PC-9 (cell line): ENCODE data around the gene MACROD1. TPM values are rescaled to one million over a fixed set of nuclear protein-coding genes. Genes with fewer than 3 reads are reported as not detected.

ENCODE experiments used
- BruUV-seq: library from RNA; stranded (reverse); fragments of 400-500 nt; replicated peaks from 2 replicates; lab custom pipeline; 2021; lab: Mats Ljungman, UMichigan
- CTCF ChIA-PET: fragments of 300-600 bp; sonication (Branson Sonifier 250); formaldehyde crosslinking; loops from one replicate; lab custom pipeline; 2022; ENCODE audit warnings: antibody characterized with exemption; lab: Charles Lee
- POLR2A ChIA-PET: fragments of 300-600 bp; sonication (Branson Sonifier 250); formaldehyde crosslinking; loops from one replicate; lab custom pipeline; 2022; ENCODE audit warnings: antibody characterized with exemption; ENCODE audit not compliant: unreplicated experiment; lab: Charles Lee
- DNase-seq, 2 experiments: peaks; one replicate each; pipeline versions ENCODE4 v3.0.0 to v3.0.0-alpha.2; 2015 to 2022; ENCODE audit warnings: mixed read lengths in 1 of 2
- H2AFZ ChIP-seq: fragments of 200-600 bp; sonication (generic); 2 replicates; pipeline ENCODE4 v1.8.1; 2017; ENCODE audit warnings: antibody characterized with exemption
- H3F3A ChIP-seq: fragments of 200-600 bp; sonication (generic); 2 replicates; pipeline ENCODE4 v1.8.1; 2017; ENCODE audit warnings: antibody characterized with exemption, mild to moderate bottlenecking, low read depth; ENCODE audit not compliant: insufficient read depth
- H3K27ac ChIP-seq: fragments of 200-600 bp; sonication (generic); 2 replicates; pipeline ENCODE4 v1.6.1; 2016; ENCODE audit warnings: mixed run types
- H3K27me3 ChIP-seq: fragments of 200-600 bp; sonication (generic); 2 replicates; pipeline ENCODE4 v1.6.1; 2016; ENCODE audit warnings: low read depth, mixed run types; ENCODE audit not compliant: insufficient read depth
- H3K36me3 ChIP-seq: fragments of 200-600 bp; sonication (generic); 2 replicates; pipeline ENCODE4 v1.6.1; 2016; ENCODE audit warnings: low read depth, mixed run types
- H3K4me1 ChIP-seq: fragments of 200-600 bp; sonication (generic); replicated peaks from 2 replicates; pipeline ENCODE4 v1.6.1; 2016; ENCODE audit warnings: mixed run types; ENCODE audit not compliant: insufficient read depth
- H3K4me2 ChIP-seq: fragments of 200-600 bp; sonication (generic); 2 replicates; pipeline ENCODE4 v1.6.1; 2017; ENCODE audit warnings: mixed run types
- H3K4me3 ChIP-seq: fragments of 200-600 bp; sonication (generic); 2 replicates; pipeline ENCODE4 v1.6.1; 2016; ENCODE audit warnings: mixed run types
- H3K79me2 ChIP-seq: fragments of 200-600 bp; sonication (generic); 2 replicates; pipeline ENCODE4 v1.6.1; 2017; ENCODE audit warnings: low read depth, mixed run types
- H3K9me2 ChIP-seq: fragments of 200-600 bp; sonication (generic); 2 replicates; pipeline ENCODE4 v1.8.1; 2017; ENCODE audit warnings: mild to moderate bottlenecking; ENCODE audit not compliant: insufficient read depth
- H3K9me3 ChIP-seq: fragments of 200-600 bp; sonication (generic); 2 replicates; pipeline ENCODE4 v1.8.1; 2016; ENCODE audit warnings: low read depth; ENCODE audit not compliant: insufficient read depth
- H4K20me1 ChIP-seq: fragments of 200-600 bp; sonication (generic); 2 replicates; pipeline ENCODE4 v1.8.1; 2017; ENCODE audit not compliant: insufficient read depth
- CTCF ChIP-seq: fragments of 200-600 bp; sonication (generic); conservative IDR thresholded peaks from 2 replicates; pipeline ENCODE4 v1.6.1; 2017; ENCODE audit warnings: mixed run types, antibody characterized with exemption, mild to moderate bottlenecking, moderate library complexity
- EZH2 ChIP-seq: fragments of 200-600 bp; sonication (generic); IDR thresholded peaks from 2 replicates; pipeline ENCODE4 v1.8.0; 2017; ENCODE audit warnings: antibody characterized with exemption, low read depth
- intact Hi-C: fragments of 100-400 bp; cut with micrococcal nuclease; formaldehyde crosslinking; loops from one replicate; pipeline ENCODE4 v1.10.0; 2022; ENCODE audit not compliant: unreplicated experiment
- total RNA-seq: library from RNA; stranded (reverse); gene quantifications from 2 replicates; pipeline ENCODE4 v1.2.3, GENCODE V29; 2021

MACROD1 gene
- total RNA-seq, 1 experiment from 2014 or later = 41.0 TPM

- Histone ChIP-seq H3K27me3 (no peaks in the 10 kb centered on the region), H3K27ac (no peak overlapping the region), H3K9me3 (no peaks in the 10 kb centered on the region), H3K36me3 (no peaks in the 10 kb centered on the region), H3K4me3 (no peak overlapping the region), H3K4me2 (no peak overlapping the region), H3K9me2 (no peaks in the 10 kb centered on the region), H3K4me1 (no peaks in the 10 kb centered on the region), H3K79me2 (no peaks in the 10 kb centered on the region), H2AFZ (no peak overlapping the region), H4K20me1 (peaks cover 66% of the 10 kb centered on the region), H3F3A (no peaks in the 10 kb centered on the region)
- no peak for DNase-seq
- BruUV-seq = no TSS peak
- TF ChIP-seq EZH2 (no peak), CTCF (no peak)
- ChIA-PET POLR2A (no interaction called here), CTCF (no interaction called here)
- intact Hi-C loops = no loop called here
These were observed 30.2 kb downstream of the MACROD1 start for GRCh38 chr11:64135711-64136110.

GRCh38 chr11:64134963-64135362, 30.9 kb downstream of the MACROD1 start:
- BruUV-seq = no TSS peak
- CTCF ChIA-PET = no interaction called here
- no peaks in the 10 kb centered on the region for H3F3A ChIP-seq
- no peaks in the 10 kb centered on the region for H3K4me1 ChIP-seq
- H3K4me2 ChIP-seq = no peak overlapping the region
- H3K36me3 ChIP-seq = no peaks in the 10 kb centered on the region
- no peaks in the 10 kb centered on the region for H3K27me3 ChIP-seq
- no peak for TF ChIP-seq CTCF
- no peaks in the 10 kb centered on the region for H3K9me2 ChIP-seq
- no peaks in the 10 kb centered on the region for H3K79me2 ChIP-seq
- POLR2A ChIA-PET = no interaction called here
- no peak overlapping the region for H3K27ac ChIP-seq
- H4K20me1 ChIP-seq = peaks cover 59% of the 10 kb centered on the region
- no peaks in the 10 kb centered on the region for H3K9me3 ChIP-seq
- H2AFZ ChIP-seq = no peak overlapping the region
- DNase-seq = no peak
- H3K4me3 ChIP-seq = no peak overlapping the region
- intact Hi-C loops = no loop called here

GRCh38 chr11:64132982-64133705, 32.8 kb downstream of the MACROD1 start:
- CTCF ChIA-PET = no interaction called here

More at GRCh38 chr11:64132982-64133705, 32.8 kb downstream of the MACROD1 start:
- Histone ChIP-seq H3K27me3 (no peaks in the 10 kb centered on the region), H3K9me2 (no peaks in the 10 kb centered on the region), H3K9me3 (no peaks in the 10 kb centered on the region), H4K20me1 (peaks cover 54% of the 10 kb centered on the region), H3K4me3 (no peak overlapping the region), H3K27ac (no peak overlapping the region), H3F3A (no peaks in the 10 kb centered on the region), H3K4me1 (no peaks in the 10 kb centered on the region), H3K79me2 (no peaks in the 10 kb centered on the region), H3K4me2 (no peak overlapping the region), H2AFZ (no peak overlapping the region), H3K36me3 (no peaks in the 10 kb centered on the region)
- no TSS peak for BruUV-seq
- DNase-seq = no peak
- POLR2A ChIA-PET = no interaction called here
- TF ChIP-seq EZH2 (no peak), CTCF (no peak)
- intact Hi-C loops = no loop called here
